22Rv1 (cell line): Measurements from ENCODE around the gene HIC1.
A peak's percentile ranks its signal among the peaks of the same experiment; 100 is the strongest.

ENCODE experiments used
- H3K27ac ChIP-seq: fragments of 450-650 bp; 2 replicates; pipeline ENCODE4 v1.5.1; 2017
- CTCF ChIP-seq: fragments of 450-650 bp; IDR thresholded peaks from 2 replicates; pipeline ENCODE4 v1.5.1; 2017; ENCODE audit warnings: mild to moderate bottlenecking
- ZFX ChIP-seq: fragments of 450-650 bp; IDR thresholded peaks from 2 replicates; pipeline ENCODE4 v1.6.1; 2017; ENCODE audit warnings: antibody characterized with exemption, borderline replicate concordance

The HIC1 gene, protein sequence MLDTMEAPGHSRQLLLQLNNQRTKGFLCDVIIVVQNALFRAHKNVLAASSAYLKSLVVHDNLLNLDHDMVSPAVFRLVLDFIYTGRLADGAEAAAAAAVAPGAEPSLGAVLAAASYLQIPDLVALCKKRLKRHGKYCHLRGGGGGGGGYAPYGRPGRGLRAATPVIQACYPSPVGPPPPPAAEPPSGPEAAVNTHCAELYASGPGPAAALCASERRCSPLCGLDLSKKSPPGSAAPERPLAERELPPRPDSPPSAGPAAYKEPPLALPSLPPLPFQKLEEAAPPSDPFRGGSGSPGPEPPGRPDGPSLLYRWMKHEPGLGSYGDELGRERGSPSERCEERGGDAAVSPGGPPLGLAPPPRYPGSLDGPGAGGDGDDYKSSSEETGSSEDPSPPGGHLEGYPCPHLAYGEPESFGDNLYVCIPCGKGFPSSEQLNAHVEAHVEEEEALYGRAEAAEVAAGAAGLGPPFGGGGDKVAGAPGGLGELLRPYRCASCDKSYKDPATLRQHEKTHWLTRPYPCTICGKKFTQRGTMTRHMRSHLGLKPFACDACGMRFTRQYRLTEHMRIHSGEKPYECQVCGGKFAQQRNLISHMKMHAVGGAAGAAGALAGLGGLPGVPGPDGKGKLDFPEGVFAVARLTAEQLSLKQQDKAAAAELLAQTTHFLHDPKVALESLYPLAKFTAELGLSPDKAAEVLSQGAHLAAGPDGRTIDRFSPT

GRCh38 chr17:2054512-2055291 lies at the start of gene HIC1:
TSS of gene HIC1 (plus strand) at chr17:2055103. CDS start at chr17:2056691, 1,588 bp downstream.
- peak; percentile 95 for TF ChIP-seq CTCF
- no peak for TF ChIP-seq ZFX
- H3K27ac ChIP-seq: peak within 1 kb of the TSS; percentile 56

DNA sequence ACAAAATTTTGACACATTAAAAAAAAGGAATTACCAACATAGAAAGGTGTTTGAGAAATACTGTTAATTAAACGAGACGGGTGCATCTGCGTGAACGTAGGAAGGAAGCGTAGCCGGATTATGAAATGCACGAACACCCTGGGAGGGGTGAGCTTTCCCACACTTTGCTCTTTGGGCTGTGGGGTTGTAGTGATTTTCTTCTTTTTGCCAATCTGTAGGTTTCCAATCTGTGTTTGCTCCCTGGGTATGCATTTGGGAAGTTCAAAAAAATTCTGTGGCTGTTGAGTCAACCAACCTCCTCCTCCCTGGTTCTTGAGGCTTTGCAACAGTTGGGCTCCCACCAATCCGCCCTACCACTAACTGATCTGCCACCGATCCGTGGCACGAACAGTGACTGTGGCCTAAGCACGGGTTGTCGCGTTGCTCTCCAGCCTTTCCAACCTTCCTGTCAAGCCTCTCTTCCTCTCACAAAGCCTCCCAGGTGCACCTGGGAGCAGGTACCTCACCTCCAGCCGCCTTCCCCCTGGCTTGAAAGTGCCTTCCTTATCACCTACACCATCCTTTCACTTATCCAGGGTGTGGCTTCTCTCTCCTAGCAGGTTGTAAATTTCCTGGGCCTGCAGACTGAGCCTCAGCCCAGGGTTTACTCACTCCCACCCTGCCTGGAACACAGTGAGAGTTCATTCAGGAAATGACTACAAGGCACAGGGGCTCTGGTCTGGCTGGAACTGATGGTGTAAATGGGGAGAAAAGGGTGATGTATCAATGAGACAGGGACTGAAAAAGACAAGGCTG lies 46.4 kb upstream of the HIC1 start:
- peak overlapping the region; percentile 15; the same call in 1 of the 2 replicates for H3K27ac ChIP-seq

DNA sequence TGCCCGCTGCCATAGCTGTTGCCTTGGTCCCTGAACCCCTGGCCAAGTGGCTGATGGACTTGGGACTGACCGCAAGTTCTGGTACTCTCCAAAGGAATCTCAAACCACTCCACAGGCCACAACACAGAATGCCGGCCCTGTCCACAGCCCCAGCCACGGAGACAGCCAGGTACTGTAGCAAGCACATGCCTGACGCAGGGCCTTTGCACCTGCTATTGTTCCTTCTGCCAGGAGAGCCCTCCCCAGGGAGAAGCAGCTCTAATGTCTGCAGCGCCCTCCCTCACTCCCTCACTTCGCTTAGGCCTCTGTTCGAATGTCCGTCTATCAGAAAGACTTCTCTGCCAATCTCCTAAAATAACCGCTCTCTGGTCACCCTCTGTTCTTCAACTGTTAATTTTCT lies 45.2 kb upstream of the HIC1 start:
- H3K27ac ChIP-seq: no peak overlapping the region
- TF ChIP-seq CTCF (no peak), ZFX (no peak)

More for the DNA sequence above, 46.4 kb upstream of the HIC1 start:
- TF ChIP-seq CTCF: no peak
- TF ChIP-seq ZFX: no peak

GRCh38 chr17:2011411-2012371 lies 43.2 kb upstream of the HIC1 start:
- TF ChIP-seq CTCF: no peak
- no peak for TF ChIP-seq ZFX
- peak overlapping the region; percentile 89 for H3K27ac ChIP-seq

GRCh38 chr17:2012499-2012898 lies 42.4 kb upstream of the HIC1 start:
- TF ChIP-seq ZFX: no peak
- TF ChIP-seq CTCF: no peak
- H3K27ac ChIP-seq: peak overlapping the region; percentile 89

DNA sequence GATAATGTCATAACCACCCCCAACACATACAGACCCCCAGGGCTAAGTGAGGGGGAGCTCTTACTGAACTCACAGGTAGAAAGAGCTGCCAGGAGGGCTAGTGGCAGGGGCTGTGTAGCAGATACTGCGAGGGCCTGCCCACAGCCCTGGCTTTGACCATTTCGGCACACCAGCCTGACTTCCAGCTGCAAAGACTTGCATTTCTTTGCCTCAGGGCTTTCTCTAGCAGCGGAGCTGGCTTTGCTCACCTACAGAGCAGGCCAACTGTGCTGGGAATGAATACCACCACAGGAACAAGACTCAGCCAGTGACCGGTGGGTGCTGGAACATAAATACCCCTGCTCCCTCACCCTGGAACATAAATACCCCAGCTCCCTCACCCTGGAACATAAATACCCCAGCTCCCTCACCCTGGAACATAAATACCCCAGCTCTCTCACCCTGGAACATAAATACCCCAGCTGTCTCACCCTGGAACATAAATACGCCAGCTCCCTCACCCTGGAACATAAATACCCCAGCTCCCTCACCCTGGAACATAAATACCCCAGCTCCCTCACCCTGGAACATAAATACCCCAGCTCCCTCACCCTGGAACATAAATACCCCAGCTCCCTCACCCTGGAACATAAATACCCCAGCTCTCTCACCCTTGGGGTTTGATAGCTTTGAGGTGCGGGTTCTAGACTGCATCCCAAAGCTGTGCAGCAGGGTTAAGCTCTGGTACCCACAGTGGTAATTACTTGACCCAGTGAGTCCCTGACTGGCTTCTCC lies 41.5 kb upstream of the HIC1 start:
- H3K27ac ChIP-seq: peak overlapping the region; percentile 89
